HUES48 (cell line): Measurements from ENCODE around the gene CAMK2B.

Experiments
- H3K27ac ChIP-seq: one replicate; pipeline ENCODE4 v1.7.0; 2013; ENCODE audit warnings: low read depth, low read length, inconsistent platforms
- H3K27me3 ChIP-seq: 2 replicates; pipeline ENCODE4 v1.6.1; 2013; ENCODE audit warnings: mild to moderate bottlenecking, low read length; ENCODE audit not compliant: control insufficient read depth, insufficient read depth
- H3K36me3 ChIP-seq: 2 replicates; pipeline ENCODE4 v1.6.1; 2013; ENCODE audit warnings: low read length; ENCODE audit not compliant: control insufficient read depth, insufficient read depth
- H3K4me1 ChIP-seq: 2 replicates; pipeline ENCODE4 v1.6.1; 2013; ENCODE audit warnings: mild to moderate bottlenecking, low read length; ENCODE audit not compliant: control insufficient read depth, insufficient read depth
- H3K4me3 ChIP-seq: 2 replicates; pipeline ENCODE4 v1.5.1; 2013; ENCODE audit warnings: mild to moderate bottlenecking, low read depth, low read length
- H3K9ac ChIP-seq: 2 replicates; pipeline ENCODE4 v1.6.1; 2013; ENCODE audit warnings: mild to moderate bottlenecking, low read depth, low read length, moderate library complexity
- H3K9me3 ChIP-seq: 2 replicates; pipeline ENCODE4 v1.6.1; 2013; ENCODE audit warnings: low read length; ENCODE audit not compliant: control insufficient read depth, insufficient read depth

CAMK2B gene

DNA sequence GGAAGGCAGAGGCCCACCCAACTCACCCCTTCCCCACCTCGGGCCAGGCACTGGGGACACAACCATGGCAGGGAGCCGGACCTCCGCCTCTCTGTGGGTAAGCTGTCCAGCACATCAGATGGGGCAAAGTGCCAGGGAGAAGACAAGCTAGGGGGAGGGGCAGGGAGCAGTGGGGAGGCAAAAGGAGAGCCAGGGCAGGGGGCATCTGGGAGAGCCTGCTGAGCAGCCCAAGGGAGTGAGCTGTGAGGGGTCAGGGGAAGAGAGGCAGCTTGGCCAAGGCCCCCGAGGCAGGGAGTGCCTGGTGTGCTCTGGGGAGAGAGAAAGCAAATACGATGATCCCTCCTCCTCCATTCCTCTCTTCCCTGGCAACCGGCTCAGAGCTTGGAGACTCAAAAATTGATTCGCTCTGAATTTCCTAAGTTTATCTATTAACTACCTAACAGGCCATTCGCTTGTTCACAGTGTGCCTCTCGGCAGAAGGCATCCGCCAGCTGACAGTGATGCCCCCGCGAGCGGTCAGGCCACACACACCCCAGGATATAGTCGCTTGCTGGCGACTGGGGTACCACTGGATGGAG lies 4.5 kb downstream of the CAMK2B start:
- Histone ChIP-seq H3K27me3 (peaks cover 33% of the 10 kb centered on the region), H3K4me1 (peaks cover 1% of the 10 kb centered on the region; the same call in 1 of the 2 replicates), H3K4me3 (no peak overlapping the region), H3K9me3 (no peaks in the 10 kb centered on the region), H3K36me3 (no peaks in the 10 kb centered on the region), H3K27ac (no peak overlapping the region), H3K9ac (no peak overlapping the region)

DNA sequence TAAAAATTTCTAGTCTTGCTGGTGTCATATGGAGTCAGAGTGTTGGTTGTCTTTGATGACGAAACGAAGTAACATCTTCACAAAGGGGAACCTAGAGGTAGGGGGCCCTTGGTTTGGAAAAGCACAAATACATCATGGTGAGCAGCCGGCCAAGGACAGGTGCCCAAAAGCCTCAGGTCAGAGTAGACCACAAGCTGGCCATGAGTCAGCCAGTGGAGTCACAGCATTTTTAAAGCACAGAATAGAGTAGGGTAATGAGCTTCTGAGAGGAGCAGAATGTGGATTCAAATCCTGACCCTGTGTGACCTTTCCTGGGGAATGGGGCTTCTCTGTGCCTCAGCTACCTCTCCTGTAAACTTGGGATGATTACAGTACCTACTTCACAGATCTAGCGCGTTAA lies 5.3 kb downstream of the CAMK2B start:
- H3K27me3 ChIP-seq: peaks cover 35% of the 10 kb centered on the region
- no peak overlapping the region for H3K9ac ChIP-seq
- H3K4me3 ChIP-seq: no peak overlapping the region
- no peaks in the 10 kb centered on the region; the same call in 1 of the 2 replicates for H3K4me1 ChIP-seq
- H3K27ac ChIP-seq: no peak overlapping the region
- H3K36me3 ChIP-seq: no peaks in the 10 kb centered on the region
- H3K9me3 ChIP-seq: no peaks in the 10 kb centered on the region

DNA sequence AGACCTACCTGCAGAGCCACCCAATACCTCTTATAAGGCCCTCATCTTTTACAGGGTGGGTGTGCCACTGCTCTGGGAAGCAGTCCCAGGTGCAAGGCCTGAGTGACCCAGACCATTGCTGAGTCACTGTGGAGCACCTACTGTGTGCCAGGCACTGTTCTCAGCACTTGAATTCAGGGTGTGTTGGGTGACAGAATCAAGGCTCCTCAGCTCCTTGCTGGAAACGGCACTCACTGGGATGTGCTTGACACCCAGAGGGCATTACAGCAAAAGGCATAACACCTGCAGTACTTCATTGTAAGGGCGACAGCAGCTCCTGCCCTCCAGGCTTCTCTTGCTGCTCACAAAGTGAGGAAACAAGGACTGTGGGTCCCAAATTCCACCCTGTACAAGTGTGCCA lies 7.1 kb downstream of the CAMK2B start:
- peaks cover 22% of the 10 kb centered on the region for H3K27me3 ChIP-seq
- H3K9me3 ChIP-seq: no peaks in the 10 kb centered on the region
- H3K4me3 ChIP-seq: no peak overlapping the region
- no peak overlapping the region for H3K27ac ChIP-seq
- H3K36me3 ChIP-seq: no peaks in the 10 kb centered on the region
- H3K9ac ChIP-seq: no peak overlapping the region
- no peaks in the 10 kb centered on the region for H3K4me1 ChIP-seq

DNA sequence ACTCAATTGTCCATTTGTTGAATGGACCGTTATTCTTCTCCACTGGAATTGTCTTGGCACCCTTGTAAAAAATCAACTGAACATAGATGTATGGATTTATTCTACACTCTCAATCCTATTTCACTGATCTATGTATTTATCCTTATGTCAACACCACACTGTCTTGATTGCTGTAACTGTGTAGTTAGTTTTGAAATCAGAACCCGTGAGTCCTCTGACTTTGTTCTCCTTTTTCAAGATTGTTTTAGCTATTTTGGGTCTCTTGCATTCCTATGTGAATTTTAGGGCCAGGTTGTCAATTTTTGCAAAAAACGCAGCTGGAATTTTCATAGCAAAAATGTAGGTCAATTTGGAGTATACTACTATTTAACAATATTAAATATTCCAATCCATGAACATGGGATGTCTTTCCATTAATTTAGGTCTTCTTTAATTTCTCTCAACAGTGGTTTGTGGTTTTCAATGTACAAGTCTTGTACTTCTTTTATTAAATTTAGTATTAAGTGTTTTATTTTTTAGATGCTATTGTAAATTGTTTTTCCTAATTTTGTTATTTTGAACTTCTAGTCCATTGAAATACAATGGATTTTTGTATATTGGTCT lies 10.0 kb downstream of the CAMK2B start:
- no peak overlapping the region for H3K27ac ChIP-seq

GRCh38 chr7:44313621-44314031 lies 11.8 kb downstream of the CAMK2B start:
- no peaks in the 10 kb centered on the region for H3K4me1 ChIP-seq

More for the DNA sequence above, 10.0 kb downstream of the CAMK2B start:
- H3K36me3 ChIP-seq: no peaks in the 10 kb centered on the region
- no peaks in the 10 kb centered on the region for H3K9me3 ChIP-seq
- H3K4me1 ChIP-seq: no peaks in the 10 kb centered on the region
- H3K4me3 ChIP-seq: no peak overlapping the region
- peaks cover 29% of the 10 kb centered on the region for H3K27me3 ChIP-seq
- no peak overlapping the region for H3K9ac ChIP-seq

DNA sequence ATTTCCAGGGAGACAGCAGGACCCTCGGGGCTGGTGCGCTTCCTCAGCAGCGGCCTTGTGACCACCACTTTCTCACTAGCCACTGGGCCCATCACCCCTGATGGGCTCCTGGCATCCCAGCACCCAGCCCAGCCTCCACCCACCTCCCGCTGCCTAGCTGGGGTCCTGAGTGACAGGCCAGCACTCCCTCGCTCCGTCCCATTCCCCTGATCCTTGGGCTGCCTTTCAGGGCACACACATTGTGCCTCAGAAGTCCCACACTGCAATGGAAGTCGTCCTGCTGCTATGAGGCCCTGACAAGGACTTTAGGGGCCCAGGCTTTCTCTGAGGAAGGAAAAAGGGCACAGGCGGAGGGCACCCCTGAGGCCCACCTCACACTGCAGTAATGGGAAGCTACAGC lies 12.4 kb downstream of the CAMK2B start:
- Histone ChIP-seq H3K36me3 (no peaks in the 10 kb centered on the region), H3K27me3 (peaks cover 53% of the 10 kb centered on the region), H3K4me3 (no peak overlapping the region), H3K4me1 (no peaks in the 10 kb centered on the region), H3K27ac (no peak overlapping the region), H3K9me3 (no peaks in the 10 kb centered on the region), H3K9ac (no peak overlapping the region)

More at GRCh38 chr7:44313621-44314031, 11.8 kb downstream of the CAMK2B start:
- Histone ChIP-seq H3K27ac (no peak overlapping the region), H3K9ac (no peak overlapping the region), H3K4me3 (no peak overlapping the region), H3K9me3 (no peaks in the 10 kb centered on the region), H3K27me3 (peaks cover 47% of the 10 kb centered on the region), H3K36me3 (no peaks in the 10 kb centered on the region)

- Histone ChIP-seq H3K4me3 (no peak overlapping the region), H3K4me1 (no peaks in the 10 kb centered on the region), H3K27ac (no peak overlapping the region), H3K9ac (no peak overlapping the region), H3K36me3 (no peaks in the 10 kb centered on the region), H3K9me3 (no peaks in the 10 kb centered on the region), H3K27me3 (peaks cover 59% of the 10 kb centered on the region)
Observed at GRCh38 chr7:44311561-44312495, 13.6 kb downstream of the CAMK2B start.

DNA sequence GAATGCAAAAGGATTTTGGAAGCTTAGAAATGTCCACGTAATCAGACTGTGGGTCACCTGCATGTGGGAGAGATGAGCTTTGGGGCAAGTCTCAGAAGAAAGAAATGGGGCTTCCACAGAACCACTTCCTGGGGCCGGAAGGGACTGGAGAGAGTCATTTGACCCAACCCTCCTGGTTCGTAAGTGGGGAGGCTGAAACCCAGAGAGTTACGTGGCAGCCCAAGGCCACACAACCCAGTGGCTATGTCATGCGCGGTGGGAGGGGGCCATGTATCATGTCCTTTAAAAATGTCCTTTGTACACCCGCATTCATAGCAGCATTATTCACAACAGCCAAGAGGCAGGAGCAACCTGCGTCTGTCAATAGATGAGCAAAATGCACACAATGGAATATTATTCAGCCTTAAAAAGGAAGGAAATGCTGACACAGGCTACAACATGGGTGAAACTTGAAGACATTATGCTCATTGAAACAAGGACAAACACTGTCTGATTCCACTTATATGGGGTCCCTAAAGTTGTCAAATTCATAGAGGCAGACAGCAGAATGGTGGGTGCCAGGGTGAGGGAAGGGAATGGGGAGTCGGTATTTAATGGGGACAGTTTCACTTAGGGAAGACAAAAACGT lies 15.1 kb downstream of the CAMK2B start:
- Histone ChIP-seq H3K27me3 (peaks cover 52% of the 10 kb centered on the region), H3K4me1 (no peaks in the 10 kb centered on the region), H3K9ac (no peak overlapping the region), H3K4me3 (peak overlapping the region; percentile 60), H3K36me3 (no peaks in the 10 kb centered on the region), H3K9me3 (no peaks in the 10 kb centered on the region), H3K27ac (no peak overlapping the region)

DNA sequence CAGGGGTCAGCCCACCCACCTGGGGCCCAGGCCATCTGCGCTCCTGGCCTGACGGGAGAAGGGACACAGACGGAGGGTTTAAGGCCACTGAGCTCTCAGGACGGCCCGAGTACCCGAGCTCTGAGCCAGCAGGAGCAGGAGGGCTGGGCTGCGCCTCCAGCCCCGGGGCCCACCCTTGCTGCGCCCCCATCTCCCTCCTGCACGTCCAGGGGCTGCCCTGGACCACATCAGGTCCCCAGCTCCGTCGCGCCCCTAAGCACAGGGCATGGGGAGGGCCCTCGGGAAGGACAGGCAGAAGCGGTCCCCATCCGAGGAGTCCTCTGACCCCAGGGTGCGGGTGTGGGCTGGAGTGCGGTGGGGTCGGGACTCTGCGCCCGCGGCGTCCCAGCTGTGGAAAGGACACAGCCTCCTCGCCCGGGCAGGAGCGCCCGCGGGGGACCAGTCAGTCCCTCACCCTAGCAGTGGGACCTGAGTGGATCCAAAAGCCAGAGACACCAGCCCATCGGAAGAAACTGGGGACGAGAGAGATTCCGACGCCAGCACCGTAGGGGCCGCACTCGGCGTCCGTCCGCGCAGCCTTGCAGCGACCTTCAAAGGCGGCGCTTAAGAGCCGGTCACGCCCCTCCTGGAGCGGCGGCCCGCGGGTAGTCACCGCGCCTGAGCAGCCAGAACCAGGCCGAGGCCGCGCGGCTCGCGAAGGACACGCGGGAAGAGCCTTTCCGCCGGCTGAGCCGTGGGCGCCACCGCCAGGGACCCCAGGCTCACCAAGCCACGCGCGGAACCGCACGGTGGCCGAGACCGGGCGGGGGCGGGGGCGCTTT lies 15.9 kb downstream of the CAMK2B start:
- H3K27ac ChIP-seq: no peak overlapping the region
- H3K9me3 ChIP-seq: no peaks in the 10 kb centered on the region
- H3K27me3 ChIP-seq: peaks cover 49% of the 10 kb centered on the region
- no peaks in the 10 kb centered on the region for H3K4me1 ChIP-seq
- H3K9ac ChIP-seq: no peak overlapping the region
- no peaks in the 10 kb centered on the region for H3K36me3 ChIP-seq
- H3K4me3 ChIP-seq: peak overlapping the region; percentile 60

GRCh38 chr7:44308596-44309270 lies 16.7 kb downstream of the CAMK2B start:
- H3K9ac ChIP-seq: no peak overlapping the region
- peaks cover 45% of the 10 kb centered on the region for H3K27me3 ChIP-seq
- no peak overlapping the region for H3K27ac ChIP-seq
- H3K9me3 ChIP-seq: no peaks in the 10 kb centered on the region
- H3K4me1 ChIP-seq: no peaks in the 10 kb centered on the region
- H3K36me3 ChIP-seq: no peaks in the 10 kb centered on the region
- H3K4me3 ChIP-seq: no peak overlapping the region
